Measurements from ENCODE around the gene CAND2. TPM values are rescaled to one million over a fixed set of nuclear protein-coding genes. Genes with fewer than 3 reads are reported as not detected.
"Not testable (repeated sequence)": the region's sequence is repeated elsewhere in the genome, so short reads cannot be mapped to it uniquely, and the experiment has no call there.

The CAND2 gene
- polyA plus RNA-seq, 4 donors = 8.2 to 11.6 (median 9.5) TPM

- no peak for DNase-seq (ENCODE audit: low read depth in 4 of 4, low spot score in 2 of 4)
Observed at GRCh38 chr3:12769761-12770160, 26.7 kb upstream of the CAND2 start.

- DNase-seq (ENCODE audit: low read depth in 4 of 4, low spot score in 2 of 4) = no peak
Observed at GRCh38 chr3:12771236-12771635, 25.2 kb upstream of the CAND2 start.

GRCh38 chr3:12772462-12772861 is 24.0 kb upstream of the CAND2 start:
- no peak for DNase-seq (ENCODE audit: low read depth in 4 of 4, low spot score in 2 of 4)

GRCh38 chr3:12773030-12773709 is 23.3 kb upstream of the CAND2 start:
- DNase-seq (ENCODE audit: low read depth in 4 of 4, low spot score in 2 of 4) = no peak

GRCh38 chr3:12773710-12774086 is 22.8 kb upstream of the CAND2 start:
- no peak for DNase-seq (ENCODE audit: low read depth in 4 of 4, low spot score in 2 of 4)

- no peak for DNase-seq (ENCODE audit: low read depth in 4 of 4, low spot score in 2 of 4)
Observed at GRCh38 chr3:12774619-12775018, 21.9 kb upstream of the CAND2 start.

GRCh38 chr3:12775226-12775625 is 21.3 kb upstream of the CAND2 start:
- DNase-seq (ENCODE audit: low read depth in 4 of 4, low spot score in 2 of 4) = no peak

GRCh38 chr3:12775970-12776369 is 20.5 kb upstream of the CAND2 start:
- DNase-seq (ENCODE audit: low read depth in 4 of 4, low spot score in 2 of 4) = not testable (repeated sequence)

- DNase-seq (ENCODE audit: low read depth in 4 of 4, low spot score in 2 of 4) = no peak
Observed at GRCh38 chr3:12777171-12777570, 19.3 kb upstream of the CAND2 start.

- no peak for DNase-seq (ENCODE audit: low read depth in 4 of 4, low spot score in 2 of 4)
Observed at GRCh38 chr3:12780751-12781150, 15.7 kb upstream of the CAND2 start.

GRCh38 chr3:12782172-12782815 is 14.2 kb upstream of the CAND2 start:
- no peak for DNase-seq (ENCODE audit: low read depth in 4 of 4, low spot score in 2 of 4)

GRCh38 chr3:12785096-12785495 is 11.4 kb upstream of the CAND2 start:
- DNase-seq (ENCODE audit: low read depth in 4 of 4, low spot score in 2 of 4) = no peak

GRCh38 chr3:12787346-12787745 is 9.1 kb upstream of the CAND2 start:
- not testable (repeated sequence) for DNase-seq (ENCODE audit: low read depth in 4 of 4, low spot score in 2 of 4)

GRCh38 chr3:12787967-12788690 is 8.4 kb upstream of the CAND2 start:
- not testable (repeated sequence) for DNase-seq (ENCODE audit: low read depth in 4 of 4, low spot score in 2 of 4)

- no peak for DNase-seq (ENCODE audit: low read depth in 4 of 4, low spot score in 2 of 4)
Observed at GRCh38 chr3:12791430-12791829, 5.0 kb upstream of the CAND2 start.

GRCh38 chr3:12793701-12794100 is 2.8 kb upstream of the CAND2 start:
- no peak for DNase-seq (ENCODE audit: low read depth in 4 of 4, low spot score in 2 of 4)

GRCh38 chr3:12797124-12797891 is 828 bp downstream of the CAND2 start:
- DNase-seq (ENCODE audit: low read depth in 4 of 4, low spot score in 2 of 4) = no peak

- no peak for DNase-seq (ENCODE audit: low read depth in 4 of 4, low spot score in 2 of 4)
Observed at GRCh38 chr3:12797892-12798558, 1.5 kb downstream of the CAND2 start.

- DNase-seq (ENCODE audit: low read depth in 4 of 4, low spot score in 2 of 4) = no peak
Observed at GRCh38 chr3:12798559-12799179, 2.2 kb downstream of the CAND2 start.
